Fibroblast of lung (primary cell): ENCODE data around the gene KIAA1549. TPM values are rescaled to one million over a fixed set of nuclear protein-coding genes. Genes with fewer than 3 reads are reported as not detected.
A peak's percentile ranks its signal among the peaks of the same experiment; 100 is the strongest.
"Not testable (repeated sequence)": the region's sequence is repeated elsewhere in the genome, so short reads cannot be mapped to it uniquely, and the experiment has no call there.

Experiments used
- DNase-seq, 2 donors: peaks; one replicate each; pipeline versions ENCODE4 v3.0.0 to v3.0.0-alpha.2; 2010; ENCODE audit warnings: low read depth in 2 of 2
- H2AFZ ChIP-seq: 2 replicates; pipeline ENCODE4 v1.5.1; 2012; ENCODE audit warnings: low read length, control low read depth, inconsistent platforms
- H3K27ac ChIP-seq: 2 replicates; pipeline ENCODE4 v1.5.1; 2011; ENCODE audit warnings: low read length, control low read depth; ENCODE audit not compliant: insufficient read depth
- H3K27me3 ChIP-seq: 2 replicates; pipeline ENCODE4 v1.5.1; 2011; ENCODE audit warnings: mild to moderate bottlenecking, low read length; ENCODE audit not compliant: control insufficient read depth, insufficient read depth
- H3K36me3 ChIP-seq: 2 replicates; pipeline ENCODE4 v1.5.1; 2011; ENCODE audit warnings: low read length; ENCODE audit not compliant: control insufficient read depth, insufficient read depth
- H3K4me1 ChIP-seq: 2 replicates; pipeline ENCODE4 v1.5.1; 2011; ENCODE audit warnings: low read length; ENCODE audit not compliant: control insufficient read depth, insufficient read depth; ENCODE audit errors: extremely low read depth
- H3K4me2 ChIP-seq: 2 replicates; pipeline ENCODE4 v1.5.1; 2011; ENCODE audit warnings: low read length, control low read depth; ENCODE audit not compliant: insufficient read depth; ENCODE audit errors: extremely low read depth
- H3K4me3 ChIP-seq, 4 experiments: fragments of 200-600 bp in 1 of 4; sonication (generic) in 1 of 4; replicated peaks in 1 of 4; 2 replicates each; pipeline ENCODE4 v1.5.1; 2011 to 2016; ENCODE audit warnings: low read length in 4 of 4, low read depth in 3 of 4, mild to moderate bottlenecking in 3 of 4, control low read depth in 2 of 4, inconsistent platforms in 1 of 4, mixed read lengths in 1 of 4; ENCODE audit not compliant: insufficient read depth in 1 of 4; ENCODE audit errors: control extremely low read depth in 1 of 4
- H3K79me2 ChIP-seq: 2 replicates; pipeline ENCODE4 v1.5.1; 2012; ENCODE audit warnings: mild to moderate bottlenecking, low read length, inconsistent platforms; ENCODE audit not compliant: control insufficient read depth, insufficient read depth
- H3K9ac ChIP-seq: 2 replicates; pipeline ENCODE4 v1.5.1; 2011; ENCODE audit warnings: mild to moderate bottlenecking, low read length, control low read depth; ENCODE audit not compliant: insufficient read depth
- H3K9me3 ChIP-seq: 2 replicates; pipeline ENCODE4 v1.5.1; 2012; ENCODE audit warnings: low read depth, low read length; ENCODE audit not compliant: control insufficient read depth, insufficient read depth
- H4K20me1 ChIP-seq: 2 replicates; pipeline ENCODE4 v1.5.1; 2011; ENCODE audit warnings: low read length; ENCODE audit not compliant: control insufficient read depth, insufficient read depth; ENCODE audit errors: extremely low read depth
- CTCF ChIP-seq, 2 donors: IDR thresholded peaks in 1 of 2; conservative IDR thresholded peaks in 1 of 2; 1 replicate in 1 of 2; 2 replicates in 1 of 2; pipeline ENCODE4 v1.5.1; 2011 to 2012; ENCODE audit warnings: low read length in 2 of 2, control low read depth in 1 of 2, inconsistent platforms in 1 of 2, low read depth in 1 of 2, mild to moderate bottlenecking in 1 of 2
- EZH2 ChIP-seq: IDR thresholded peaks from 2 replicates; pipeline ENCODE4 v1.5.1; 2012; ENCODE audit warnings: low read length, control low read depth, mild to moderate bottlenecking; ENCODE audit errors: missing control alignments
- polyA minus RNA-seq: library from RNA; depleted of rRNA, polyadenylated mRNA; stranded (reverse); fragments of >200 nt; gene quantifications from 2 replicates; pipeline ENCODE4 v1.2.3, GENCODE V29; 2011; ENCODE audit warnings: low replicate concordance
- polyA plus RNA-seq, 2 donors: library from polyadenylated mRNA; depleted of rRNA in 1 of 2; stranded (reverse) in 1 of 2; unstranded in 1 of 2; fragments of >200 nt; gene quantifications; 2 replicates each; pipeline ENCODE4 v1.2.1, GENCODE V29; 2011 to 2012; ENCODE audit warnings: missing spikeins in 1 of 2
- total RNA-seq: library from RNA; depleted of rRNA; stranded (reverse); fragments of >200 nt; gene quantifications from 2 replicates; pipeline ENCODE4 v1.2.1, GENCODE V29; 2014

Gene KIAA1549
- total RNA-seq, result 0.66 and 0.77 TPM in 2 replicates
- polyA plus RNA-seq, result 0.48 and 1.5 TPM in 2 replicates
- 1.1 and 2.3 TPM in 2 replicates for polyA plus RNA-seq (2012)
- 4.2 and 7.1 TPM in 2 replicates for polyA minus RNA-seq

- Histone ChIP-seq H3K4me1 (peaks cover 3% of the 10 kb centered on the region), H3K27ac (no peak within 1 kb of the TSS), H3K4me3 (peak within 1 kb of the TSS; percentile 30 to 79 (median 57)), H3K9ac (peak within 1 kb of the TSS; percentile 42), H4K20me1 (no peaks in the 10 kb centered on the region), H3K27me3 (no peaks in the 10 kb centered on the region), H2AFZ (peak within 1 kb of the TSS; percentile 43), H3K9me3 (no peaks in the 10 kb centered on the region), H3K36me3 (no peaks in the 10 kb centered on the region), H3K4me2 (peak within 1 kb of the TSS; percentile 92), H3K79me2 (no peaks in the 10 kb centered on the region)
- TF ChIP-seq EZH2 (no peak), CTCF (conservative IDR thresholded peaks at IDR 0.05 in 1 of 2, IDR thresholded peaks at IDR 0.05 in 1 of 2; ENCODE audit: low read depth in 1 of 2, low read length in 2 of 2) (no peak)
- peak; percentile 57 to 68 for DNase-seq
Observed at GRCh38 chr7:138981332-138982203, at the start of gene KIAA1549. Gene KIAA1549, minus strand, starts transcription at chr7:138981389. Its CDS starts 120 bp downstream, at chr7:138981269.

DNA sequence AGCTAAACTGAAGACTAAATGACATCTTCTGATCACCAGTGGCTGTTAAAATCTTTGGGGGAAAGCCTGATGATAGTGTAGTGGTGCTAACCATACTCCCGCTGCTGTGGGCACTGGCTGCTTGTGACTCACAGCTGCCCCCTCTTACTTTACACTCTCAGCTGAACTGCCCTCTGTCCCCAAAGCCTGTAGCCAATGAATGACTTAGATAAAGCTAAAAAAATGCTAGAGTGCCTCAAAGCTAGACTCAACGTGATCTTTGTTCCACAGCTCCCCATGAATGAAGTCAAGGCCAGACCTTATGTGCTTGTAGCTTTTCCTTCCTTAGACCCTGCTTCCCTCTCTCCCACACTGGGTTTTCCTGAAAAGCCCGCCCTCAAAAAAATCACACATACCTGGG, 48.2 kb upstream of the KIAA1549 start:
- H3K36me3 ChIP-seq, result peaks cover 13% of the 10 kb centered on the region
- H3K4me3 ChIP-seq, result no peak overlapping the region
- no peak overlapping the region for H2AFZ ChIP-seq
- no peak for TF ChIP-seq CTCF (conservative IDR thresholded peaks at IDR 0.05 in 1 of 2, IDR thresholded peaks at IDR 0.05 in 1 of 2; ENCODE audit: low read depth in 1 of 2, low read length in 2 of 2)
- no peak for TF ChIP-seq EZH2
- H3K27ac ChIP-seq, result no peak overlapping the region
- peaks cover 10% of the 10 kb centered on the region for H3K79me2 ChIP-seq
- no peak overlapping the region for H3K4me2 ChIP-seq
- no peaks in the 10 kb centered on the region for H3K9me3 ChIP-seq
- DNase-seq, result no peak
- no peaks in the 10 kb centered on the region for H3K27me3 ChIP-seq
- H3K9ac ChIP-seq, result no peak overlapping the region
- H3K4me1 ChIP-seq, result peaks cover 1% of the 10 kb centered on the region
- no peaks in the 10 kb centered on the region for H4K20me1 ChIP-seq

DNA sequence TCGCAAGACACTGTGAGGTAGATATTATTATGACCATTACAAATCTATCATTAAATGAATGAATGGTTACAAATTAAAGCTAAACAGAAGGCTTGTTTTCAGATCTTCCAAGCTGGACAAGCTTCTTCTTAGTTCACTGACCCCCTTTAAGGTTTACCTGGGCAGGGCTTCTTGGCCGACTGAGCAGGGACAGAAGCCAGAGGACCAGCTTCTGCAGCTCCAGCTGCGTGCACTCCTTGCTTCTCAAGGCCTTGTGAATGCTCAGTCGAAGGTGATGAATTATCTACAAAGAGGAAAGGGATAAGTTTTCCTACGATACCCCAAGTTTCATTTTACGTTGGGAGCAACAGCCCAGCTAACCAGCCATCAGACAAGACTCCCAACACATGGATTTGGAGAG, 45.4 kb upstream of the KIAA1549 start:
- Histone ChIP-seq H3K4me3 (no peak overlapping the region), H4K20me1 (no peaks in the 10 kb centered on the region), H3K36me3 (peaks cover 11% of the 10 kb centered on the region), H3K4me2 (no peak overlapping the region), H3K4me1 (peaks cover 2% of the 10 kb centered on the region), H3K9me3 (no peaks in the 10 kb centered on the region), H3K27ac (no peak overlapping the region), H3K79me2 (no peaks in the 10 kb centered on the region), H3K9ac (no peak overlapping the region), H2AFZ (no peak overlapping the region), H3K27me3 (no peaks in the 10 kb centered on the region)
- no peak for DNase-seq
- TF ChIP-seq EZH2 (no peak), CTCF (conservative IDR thresholded peaks at IDR 0.05 in 1 of 2, IDR thresholded peaks at IDR 0.05 in 1 of 2; ENCODE audit: low read depth in 1 of 2, low read length in 2 of 2) (no peak)

- H2AFZ ChIP-seq, H3K4me2 ChIP-seq, H3K9me3 ChIP-seq, H3K9ac ChIP-seq, DNase-seq, H3K27ac ChIP-seq, H3K27me3 ChIP-seq, H3K4me3 ChIP-seq, H4K20me1 ChIP-seq, H3K79me2 ChIP-seq, H3K4me1 ChIP-seq: not testable (repeated sequence)
- H3K36me3 ChIP-seq, result peaks cover 11% of the 10 kb centered on the region
Observed at GRCh38 chr7:139025861-139026260, 44.7 kb upstream of the KIAA1549 start.
